Aorta (tissue), 5 donors: ENCODE results near the gene ADIPOQ. TPM values are rescaled to one million over a fixed set of nuclear protein-coding genes. Genes with fewer than 3 reads are reported as not detected.
A peak's percentile ranks its signal among the peaks of the same experiment; 100 is the strongest.
"Not testable (repeated sequence)": the region's sequence is repeated elsewhere in the genome, so short reads cannot be mapped to it uniquely, and the experiment has no call there.

Experiments
- ATAC-seq: fragments of 200-7000 bp; cut with Tn5 transposase; one replicate; pipeline ENCODE4 v1.9.1; 2022; ENCODE audit warnings: moderate library complexity; ENCODE audit not compliant: low FRiP score
- DNase-seq, 2 donors: peaks; one replicate each; pipeline ENCODE4 v3.0.0-alpha.2; 2020
- H3K27ac ChIP-seq, 2 donors: one replicate each; pipeline ENCODE4 v1.5.1; 2013; ENCODE audit warnings: low read length in 2 of 2, mild to moderate bottlenecking in 2 of 2, moderate library complexity in 2 of 2, control low read depth in 1 of 2, inconsistent platforms in 1 of 2, low read depth in 1 of 2
- H3K27me3 ChIP-seq, 2 donors: one replicate each; pipeline ENCODE4 v1.6.1; 2013; ENCODE audit warnings: control low read depth in 1 of 2, low read length in 1 of 2, mild to moderate bottlenecking in 1 of 2, moderate library complexity in 1 of 2; ENCODE audit not compliant: insufficient read depth in 2 of 2, control insufficient read depth in 1 of 2
- H3K36me3 ChIP-seq, 2 donors: one replicate each; pipeline ENCODE4 v1.6.1; 2013; ENCODE audit warnings: control low read depth in 1 of 2, low read length in 1 of 2, mild to moderate bottlenecking in 1 of 2; ENCODE audit not compliant: insufficient read depth in 2 of 2, control insufficient read depth in 1 of 2
- H3K4me1 ChIP-seq, 2 donors: one replicate each; pipeline ENCODE4 v1.6.1; 2013; ENCODE audit warnings: low read length in 2 of 2, control low read depth in 1 of 2, mild to moderate bottlenecking in 1 of 2, moderate library complexity in 1 of 2; ENCODE audit not compliant: insufficient read depth in 2 of 2, control insufficient read depth in 1 of 2
- H3K4me3 ChIP-seq, 2 donors: one replicate each; pipeline ENCODE4 v1.5.1; 2013; ENCODE audit warnings: low read length in 2 of 2, control low read depth in 1 of 2, mild to moderate bottlenecking in 1 of 2
- H3K9me3 ChIP-seq: one replicate; pipeline ENCODE4 v1.6.1; 2013; ENCODE audit warnings: mild to moderate bottlenecking, low read length; ENCODE audit not compliant: control insufficient read depth
- WGBS, 2 donors: extraction: QIAGEN DNeasy Blood & Tissue Kit; methylation state at CpG; one replicate each; pipeline ENCODE4 v1.1.7; 2013; 5-methylcytosine and 5-hydroxymethylcytosine counted together
- intact Hi-C, 2 donors: fragments of 100-400 bp; cut with DNase I; formaldehyde crosslinking; loops; one replicate each; pipeline versions ENCODE4 v1.14.2 to v1.15.0; 2022
- polyA plus RNA-seq, 2 donors: library from polyadenylated mRNA; stranded (reverse); fragments of 200-250 nt; gene quantifications; one replicate each; pipeline ENCODE4 v1.2.3, GENCODE V29; 2013
- total RNA-seq, 2 donors: library from RNA; stranded (reverse); fragmentation: NEBNext Ultra II Directional; extraction: Animal tissue kit (Norgen Biotek cat#: 25700); gene quantifications; one replicate each; pipeline ENCODE4 v1.2.1, GENCODE V29; 2021
- donor health status: healthy with polysubstance abuse.
- donor health status: Bipolar disorder and iron deficiency.
- donor health status: DM: no; HTN: no; CAD: no.
- donor health status: DM: no; HTN: no; CAD: no.
- donor health status: DM: yes; HTN: yes; CAD: no.

The ADIPOQ gene
- total and polyA plus RNA-seq, 4 donors = 0.36 to 2.9 (median 1.5) TPM; not detected in 1

- H3K27me3 ChIP-seq = no peaks in the 10 kb centered on the region
- no peaks in the 10 kb centered on the region for H3K36me3 ChIP-seq
- H3K9me3 ChIP-seq = no peaks in the 10 kb centered on the region
- H3K4me1 ChIP-seq = no peaks in the 10 kb centered on the region
- ATAC-seq (no peak), DNase-seq (peak in 1 of 2 donors; percentile 82)
- no peak overlapping the region for H3K4me3 ChIP-seq
- 27% methylated on average over 17 of the region's 17 CpGs for WGBS, 2 donors
- intact Hi-C loops = no loop called here
- H3K27ac ChIP-seq = peak overlapping the region in 1 of 2 donors; percentile 40
Measured at GRCh38 chr3:186839874-186840641, 2.5 kb upstream of the ADIPOQ start.

GRCh38 chr3:186841620-186842019 lies 890 bp upstream of the ADIPOQ start:
- no peak overlapping the region for H3K4me3 ChIP-seq
- DNase-seq = no peak
- H3K4me1 ChIP-seq = no peaks in the 10 kb centered on the region
- WGBS, 2 donors = 67 to 72% methylated on average over 4 of the region's 4 CpGs
- intact Hi-C loops = no loop called here
- no peaks in the 10 kb centered on the region for H3K27me3 ChIP-seq
- H3K9me3 ChIP-seq = no peaks in the 10 kb centered on the region
- H3K36me3 ChIP-seq = no peaks in the 10 kb centered on the region
- ATAC-seq = no peak
- no peak overlapping the region for H3K27ac ChIP-seq

- WGBS, 2 donors = 92% methylated on average over 3 of the region's 3 CpGs
- ATAC-seq = no peak
- no peaks in the 10 kb centered on the region for H3K36me3 ChIP-seq
- intact Hi-C loops = no loop called here
- no peaks in the 10 kb centered on the region for H3K9me3 ChIP-seq
- no peak overlapping the region for H3K27ac ChIP-seq
- H3K4me1 ChIP-seq = no peaks in the 10 kb centered on the region
- DNase-seq = no peak
- H3K27me3 ChIP-seq = no peaks in the 10 kb centered on the region
- H3K4me3 ChIP-seq = no peak overlapping the region
Measured at GRCh38 chr3:186843039-186843432, 526 bp downstream of the ADIPOQ start.

GRCh38 chr3:186844908-186845307 lies 2.4 kb downstream of the ADIPOQ start:
- Histone ChIP-seq H3K36me3 (no peaks in the 10 kb centered on the region), H3K4me1 (no peaks in the 10 kb centered on the region), H3K4me3 (no peak overlapping the region), H3K27ac (no peak overlapping the region), H3K27me3 (no peaks in the 10 kb centered on the region), H3K9me3 (no peaks in the 10 kb centered on the region)
- intact Hi-C loops = loop anchor here in 1 of 2 donors (5.0 kb wide), 1 partner anchor 317 kb away; no protein-coding TSS in a partner anchor
- DNase-seq (no peak), ATAC-seq (no peak)
- WGBS, 2 donors = 88 to 96% methylated on average over 11 of the region's 11 CpGs

- no peaks in the 10 kb centered on the region for H3K4me1 ChIP-seq
- H3K9me3 ChIP-seq = no peaks in the 10 kb centered on the region
- intact Hi-C loops = loop anchor here in 1 of 2 donors (5.0 kb wide), 1 partner anchor 317 kb away; no protein-coding TSS in a partner anchor
- no peak overlapping the region for H3K4me3 ChIP-seq
- H3K36me3 ChIP-seq = no peaks in the 10 kb centered on the region
- no peak for DNase-seq
- H3K27me3 ChIP-seq = no peaks in the 10 kb centered on the region
- WGBS, 2 donors = 84 to 91% methylated on average over 10 of the region's 10 CpGs
- ATAC-seq = no peak
- no peak overlapping the region for H3K27ac ChIP-seq
Measured at GRCh38 chr3:186845756-186846155, 3.2 kb downstream of the ADIPOQ start.

- Histone ChIP-seq H3K27ac (no peak overlapping the region), H3K4me3 (no peak overlapping the region), H3K27me3 (no peaks in the 10 kb centered on the region), H3K36me3 (no peaks in the 10 kb centered on the region), H3K9me3 (no peaks in the 10 kb centered on the region), H3K4me1 (no peaks in the 10 kb centered on the region)
- DNase-seq (no peak), ATAC-seq (no peak)
- WGBS, 2 donors = 85 to 90% methylated on average over 2 of the region's 2 CpGs
- intact Hi-C loops = loop anchor here in 1 of 2 donors (5.0 kb wide), 1 partner anchor 315 kb away; no protein-coding TSS in a partner anchor
Measured at GRCh38 chr3:186847437-186847836, 4.9 kb downstream of the ADIPOQ start.

- WGBS, 2 donors = 6 to 15% methylated on average over 1 of the region's 1 CpG
- intact Hi-C loops = loop anchor here in 1 of 2 donors (5.0 kb wide), 1 partner anchor 313 kb away; no protein-coding TSS in a partner anchor
Measured at GRCh38 chr3:186849374-186849975, 7.0 kb downstream of the ADIPOQ start.

GRCh38 chr3:186851835-186852234 lies 9.3 kb downstream of the ADIPOQ start:
- H3K9me3 ChIP-seq, H3K27ac ChIP-seq, H3K4me1 ChIP-seq, H3K27me3 ChIP-seq, H3K4me3 ChIP-seq, H3K36me3 ChIP-seq, DNase-seq, ATAC-seq: not testable (repeated sequence)
- intact Hi-C loops = loop anchor here (5.0 to 10.0 kb wide), 2 partner anchors 75 to 313 kb away; no protein-coding TSS in a partner anchor
- 94 to 96% methylated on average over 3 of the region's 3 CpGs for WGBS, 2 donors

More at GRCh38 chr3:186849374-186849975, 7.0 kb downstream of the ADIPOQ start:
- Histone ChIP-seq H3K27me3 (no peaks in the 10 kb centered on the region), H3K4me1 (no peaks in the 10 kb centered on the region), H3K9me3 (no peaks in the 10 kb centered on the region), H3K36me3 (no peaks in the 10 kb centered on the region), H3K27ac (no peak overlapping the region), H3K4me3 (no peak overlapping the region)
- DNase-seq (no peak), ATAC-seq (no peak)
